ENCODE results near the gene RBM7.

DNA sequence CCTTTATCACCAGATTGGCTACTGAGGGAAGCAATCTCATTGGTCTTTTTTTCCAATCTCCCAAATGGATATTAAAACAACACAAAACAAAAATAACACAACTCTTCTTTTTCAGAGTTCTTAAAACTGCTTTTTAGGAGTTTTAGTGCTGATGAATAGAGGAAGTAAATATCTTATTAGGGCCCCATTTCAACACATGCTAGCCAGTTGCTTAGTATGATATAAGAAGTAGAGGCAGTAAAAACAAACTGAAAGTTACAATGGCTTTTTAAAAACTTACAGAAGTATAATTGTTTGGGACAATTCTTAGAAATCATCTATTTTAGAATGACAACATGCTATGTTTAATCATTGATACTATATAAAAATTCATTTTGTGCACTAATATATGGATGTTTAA, 3.5 kb upstream of the RBM7 start:
- TF ChIP-seq, protein P1, sequence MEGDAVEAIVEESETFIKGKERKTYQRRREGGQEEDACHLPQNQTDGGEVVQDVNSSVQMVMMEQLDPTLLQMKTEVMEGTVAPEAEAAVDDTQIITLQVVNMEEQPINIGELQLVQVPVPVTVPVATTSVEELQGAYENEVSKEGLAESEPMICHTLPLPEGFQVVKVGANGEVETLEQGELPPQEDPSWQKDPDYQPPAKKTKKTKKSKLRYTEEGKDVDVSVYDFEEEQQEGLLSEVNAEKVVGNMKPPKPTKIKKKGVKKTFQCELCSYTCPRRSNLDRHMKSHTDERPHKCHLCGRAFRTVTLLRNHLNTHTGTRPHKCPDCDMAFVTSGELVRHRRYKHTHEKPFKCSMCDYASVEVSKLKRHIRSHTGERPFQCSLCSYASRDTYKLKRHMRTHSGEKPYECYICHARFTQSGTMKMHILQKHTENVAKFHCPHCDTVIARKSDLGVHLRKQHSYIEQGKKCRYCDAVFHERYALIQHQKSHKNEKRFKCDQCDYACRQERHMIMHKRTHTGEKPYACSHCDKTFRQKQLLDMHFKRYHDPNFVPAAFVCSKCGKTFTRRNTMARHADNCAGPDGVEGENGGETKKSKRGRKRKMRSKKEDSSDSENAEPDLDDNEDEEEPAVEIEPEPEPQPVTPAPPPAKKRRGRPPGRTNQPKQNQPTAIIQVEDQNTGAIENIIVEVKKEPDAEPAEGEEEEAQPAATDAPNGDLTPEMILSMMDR (IDR thresholded peaks at IDR 0.05): no peak
- no peak for TF ChIP-seq POLR2A (IDR thresholded peaks at IDR 0.05)
